ENCODE measurements around the gene SIPA1L3. TPM values are rescaled to one million over a fixed set of nuclear protein-coding genes. Genes with fewer than 3 reads are reported as not detected.
A peak's percentile ranks its signal among the peaks of the same experiment; 100 is the strongest.
"Not testable (repeated sequence)": the region's sequence is repeated elsewhere in the genome, so short reads cannot be mapped to it uniquely, and the experiment has no call there.

The SIPA1L3 gene
- total RNA-seq, 1 donor from 2014 or later: 9.4 TPM

DNA sequence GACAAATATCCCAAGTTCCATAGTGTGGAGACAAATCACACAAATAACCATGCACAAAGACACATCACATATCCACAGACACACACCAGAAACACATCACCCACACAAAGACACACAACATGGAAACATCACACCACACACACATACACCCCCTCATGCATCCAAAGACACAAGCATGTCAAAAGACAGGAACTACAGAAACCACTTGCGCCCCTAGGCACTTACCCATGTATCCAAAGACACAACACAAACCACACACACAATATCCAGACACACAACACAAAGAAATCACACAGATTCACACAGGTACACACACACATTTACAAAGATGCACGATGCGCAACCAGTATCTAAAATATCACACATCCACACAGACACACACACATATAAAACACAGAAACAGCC is 316.1 kb downstream of the SIPA1L3 start:
- FAIRE-seq (no peak), DNase-seq (ENCODE audit: low spot score in 2 of 2) (no peak)

- FAIRE-seq (no peak), DNase-seq (ENCODE audit: low spot score in 2 of 2) (no peak)
Observed at GRCh38 chr19:38223617-38224013, 316.6 kb downstream of the SIPA1L3 start.

GRCh38 chr19:38224014-38224862 is 317.2 kb downstream of the SIPA1L3 start, which contains the start of gene DPF1:
Gene DPF1 (minus strand): TSS chr19:38224222. CDS start chr19:38224142, 80 bp downstream.
- DNase-seq (ENCODE audit: low spot score in 2 of 2): peak; percentile 87 to 92
- FAIRE-seq: no peak

- DNase-seq (ENCODE audit: low spot score in 2 of 2); FAIRE-seq: not testable (repeated sequence)
Observed at GRCh38 chr19:38224863-38225218, 317.8 kb downstream of the SIPA1L3 start.

DNA sequence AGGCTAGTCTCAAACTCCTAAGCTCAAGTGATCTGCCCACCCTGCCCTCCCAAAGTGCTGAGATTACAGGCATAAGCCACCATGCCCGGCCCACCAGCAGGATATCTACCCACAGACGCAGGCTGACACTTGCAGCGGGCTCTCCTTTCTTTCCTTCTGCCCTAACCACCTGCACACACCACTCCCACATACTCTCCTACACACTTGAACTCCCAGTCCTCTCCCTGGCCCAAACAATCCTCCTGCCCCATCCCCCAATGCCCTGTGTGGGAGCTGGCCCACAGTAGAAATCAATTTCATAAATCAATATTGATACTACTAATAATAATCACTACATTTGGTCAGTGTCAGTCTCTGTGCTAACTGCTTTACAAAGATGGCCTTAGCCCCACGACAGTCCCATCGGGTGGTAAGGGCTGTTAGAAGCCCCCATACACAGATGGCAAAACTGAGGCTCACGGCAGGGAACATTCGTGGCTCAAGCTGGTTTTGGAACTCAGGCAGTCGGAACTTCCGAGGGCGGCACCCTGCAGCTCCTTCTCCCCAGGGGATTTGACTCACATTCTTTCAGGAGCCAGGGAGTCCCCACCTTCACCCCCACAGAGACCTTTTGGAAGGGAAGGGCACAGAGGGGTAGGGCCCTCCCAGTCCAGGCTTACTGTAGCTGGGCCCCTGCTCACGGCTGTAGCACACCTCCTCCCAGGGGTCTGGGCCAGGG is 320.4 kb downstream of the SIPA1L3 start:
- FAIRE-seq (no peak), DNase-seq (ENCODE audit: low spot score in 2 of 2) (no peak)

DNA sequence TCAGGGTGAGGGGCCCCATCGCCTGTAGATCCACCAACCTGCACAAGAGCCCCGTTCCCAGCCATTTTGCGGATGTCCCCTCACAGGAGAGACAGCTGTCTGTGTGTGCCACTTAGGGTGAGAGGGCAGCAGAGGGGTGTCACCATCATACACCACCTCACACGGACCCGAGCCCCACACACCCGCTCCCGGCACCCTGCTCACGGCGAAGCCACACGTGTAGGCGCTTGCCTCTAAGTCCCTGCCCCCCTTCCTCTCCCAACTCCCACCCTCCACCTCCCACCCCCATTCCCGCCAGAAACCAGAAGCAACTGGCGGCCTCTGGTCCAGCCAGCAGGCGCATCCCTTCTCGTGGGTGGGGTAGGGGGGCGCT is 321.0 kb downstream of the SIPA1L3 start:
- DNase-seq (ENCODE audit: low spot score in 2 of 2) (no peak), FAIRE-seq (no peak)

- FAIRE-seq: no peak
- peak; percentile 72 to 74 for DNase-seq (ENCODE audit: low spot score in 2 of 2)
Observed at GRCh38 chr19:38228491-38229439, 321.8 kb downstream of the SIPA1L3 start.

DNA sequence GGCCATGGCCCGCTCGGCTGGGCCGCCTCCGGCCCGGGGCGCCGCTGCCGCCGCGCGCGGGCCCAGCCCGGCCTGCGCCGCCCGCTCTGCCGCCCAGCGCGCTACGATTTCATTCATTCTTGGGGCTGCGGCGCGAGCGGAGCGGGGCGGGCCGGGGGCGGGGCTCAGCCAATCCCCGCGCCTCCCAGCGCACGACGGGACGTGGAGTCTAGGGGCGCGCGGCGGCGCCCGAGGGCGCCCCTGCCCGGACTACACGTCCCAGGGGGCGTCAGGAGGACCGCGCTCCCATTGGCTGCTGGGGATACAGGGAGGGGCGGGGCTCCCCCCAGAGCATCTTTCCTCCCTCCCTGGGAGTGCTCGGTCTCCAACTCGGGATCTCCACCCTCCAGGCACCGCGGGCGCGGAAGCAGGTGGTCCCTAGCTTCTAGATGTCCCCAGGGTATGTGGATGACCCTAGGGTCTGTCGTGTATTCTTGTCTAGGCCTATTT is 322.6 kb downstream of the SIPA1L3 start:
- no peak for FAIRE-seq
- peak; percentile 91 to 94 for DNase-seq (ENCODE audit: low spot score in 2 of 2)

- DNase-seq (ENCODE audit: low spot score in 2 of 2); FAIRE-seq: not testable (repeated sequence)
Observed at GRCh38 chr19:38230506-38231133, 323.6 kb downstream of the SIPA1L3 start.

- FAIRE-seq (no peak), DNase-seq (ENCODE audit: low spot score in 2 of 2) (no peak)
Observed at GRCh38 chr19:38231918-38232317, 324.9 kb downstream of the SIPA1L3 start.

- DNase-seq (ENCODE audit: low spot score in 2 of 2) (peak; percentile 72 to 83), FAIRE-seq (no peak)
Observed at GRCh38 chr19:38233740-38234251, 326.8 kb downstream of the SIPA1L3 start.

GRCh38 chr19:38234615-38235014 is 327.6 kb downstream of the SIPA1L3 start:
- no peak for DNase-seq (ENCODE audit: low spot score in 2 of 2)
- no peak for FAIRE-seq

GRCh38 chr19:38239816-38240215 is 332.8 kb downstream of the SIPA1L3 start:
- no peak for FAIRE-seq
- no peak for DNase-seq (ENCODE audit: low spot score in 2 of 2)

GRCh38 chr19:38243279-38243673 is 336.3 kb downstream of the SIPA1L3 start:
- FAIRE-seq: no peak
- DNase-seq (ENCODE audit: low spot score in 2 of 2): no peak

DNA sequence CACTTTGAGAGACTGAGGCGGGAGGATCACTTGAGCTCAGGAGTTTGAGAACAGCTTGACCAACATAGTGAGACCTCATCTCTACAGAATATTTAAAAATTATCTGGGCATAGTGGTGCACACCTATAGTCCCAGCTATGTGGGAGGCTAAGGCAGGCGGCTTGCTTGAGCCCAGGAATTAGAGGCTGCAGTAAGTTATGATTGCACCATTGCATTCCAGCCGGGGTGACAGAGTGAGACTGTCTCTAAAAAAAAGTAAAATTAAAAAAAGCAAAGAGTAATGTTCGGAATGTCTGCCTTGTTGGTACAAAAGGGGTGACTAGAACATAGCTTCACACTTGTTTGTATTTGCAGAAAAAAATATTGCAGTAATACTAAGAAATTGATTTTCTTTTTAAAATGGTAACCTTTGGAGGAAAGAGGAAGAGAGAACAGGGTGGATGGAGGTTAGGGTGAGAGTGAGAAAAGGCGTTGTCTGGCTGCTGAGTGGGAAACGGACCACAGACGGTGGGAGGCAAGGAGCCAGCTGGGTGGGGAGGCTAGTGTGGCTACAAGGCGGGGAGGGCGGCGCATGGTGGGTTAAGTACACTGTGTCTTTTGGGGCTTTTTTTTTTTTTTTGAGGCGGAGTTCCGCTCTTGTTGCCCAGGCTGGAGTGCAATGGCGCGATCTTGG is 339.0 kb downstream of the SIPA1L3 start:
- FAIRE-seq (no peak), DNase-seq (ENCODE audit: low spot score in 2 of 2) (no peak)

DNA sequence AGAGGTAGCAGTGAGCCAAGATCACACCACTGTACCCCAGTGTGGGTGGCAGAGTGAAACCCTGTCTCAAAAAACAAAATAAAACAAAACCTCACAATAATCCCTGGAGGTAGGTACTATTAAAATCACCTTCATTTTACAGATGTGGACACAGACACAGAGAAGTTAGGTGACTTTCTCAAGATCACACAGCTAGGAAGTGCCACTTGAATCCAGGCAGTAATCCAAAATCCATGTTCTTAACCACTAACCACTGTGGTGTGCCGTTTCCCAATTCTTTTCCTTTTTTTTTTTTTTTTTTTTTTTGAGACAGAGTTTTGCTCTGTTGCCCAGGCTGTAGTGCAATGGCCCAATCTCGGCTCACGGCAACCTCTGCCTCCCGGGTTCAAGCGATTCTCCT is 340.1 kb downstream of the SIPA1L3 start:
- no peak for DNase-seq (ENCODE audit: low spot score in 2 of 2)
- no peak for FAIRE-seq

GRCh38 chr19:38247734-38248268 is 340.8 kb downstream of the SIPA1L3 start:
- FAIRE-seq (no peak), DNase-seq (ENCODE audit: low spot score in 2 of 2) (no peak)

DNA sequence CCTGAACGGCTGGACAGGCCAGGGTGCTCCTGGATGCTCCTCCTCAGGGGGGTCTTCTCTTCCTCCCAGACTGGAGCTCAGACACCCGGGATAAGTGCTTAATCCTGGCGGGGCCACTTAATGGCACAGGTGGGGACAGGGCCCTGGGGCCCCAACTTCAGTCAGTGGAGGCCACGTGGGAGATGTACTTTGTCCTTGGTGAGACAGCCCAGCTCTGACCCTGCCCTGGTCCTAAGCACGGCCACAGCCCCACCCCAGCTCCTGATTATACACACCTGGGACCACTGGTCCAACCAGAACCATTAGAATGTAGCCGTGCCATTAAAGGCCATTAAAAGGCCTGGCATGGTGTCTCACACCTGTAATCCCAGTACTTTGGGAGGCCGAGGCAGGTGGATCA is 341.4 kb downstream of the SIPA1L3 start:
- FAIRE-seq: no peak
- no peak for DNase-seq (ENCODE audit: low spot score in 2 of 2)

DNA sequence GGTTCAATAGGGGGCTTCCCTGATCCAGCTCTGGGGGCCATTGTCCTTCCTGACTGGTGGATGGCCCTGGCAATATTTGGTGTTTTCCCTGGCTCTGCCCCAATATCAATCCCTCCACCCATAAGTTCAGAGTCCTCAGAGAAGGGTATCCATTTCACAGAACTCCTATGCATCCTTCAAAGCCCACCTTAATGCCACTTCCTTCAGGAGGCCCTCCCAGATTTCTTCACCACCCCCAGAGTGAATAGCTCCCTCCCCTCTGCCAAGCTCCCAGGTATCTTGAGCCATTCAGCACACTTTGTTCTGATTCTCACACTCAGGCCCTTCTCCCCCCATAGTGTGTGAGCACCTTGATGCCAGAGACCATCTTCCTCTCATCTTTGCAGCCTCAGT is 343.4 kb downstream of the SIPA1L3 start:
- no peak for DNase-seq (ENCODE audit: low spot score in 2 of 2)
- FAIRE-seq: no peak
